B cell (primary cell): Measurements from ENCODE around the gene AHDC1.

Experiments
- CTCF ChIP-seq: fragments of 200-600 bp; IDR thresholded peaks from one replicate; pipeline ENCODE4 v1.8.0; 2022; ENCODE audit warnings: antibody characterized with exemption, mild to moderate bottlenecking
- EZH2 ChIP-seq: IDR thresholded peaks from 2 replicates; pipeline ENCODE4 v1.6.1; 2012; ENCODE audit warnings: borderline replicate concordance, low read depth, mild to moderate bottlenecking, moderate library complexity, low read length; ENCODE audit not compliant: insufficient read depth, poor library complexity, severe bottlenecking

- no peak for TF ChIP-seq CTCF
- TF ChIP-seq EZH2: no peak
These were observed 20.7 kb upstream of the AHDC1 start for GRCh38 chr1:27624467-27625178.
